OCI-LY7 (cell line): ENCODE data around the gene FOXJ3.

Experiments
- CTCF ChIP-seq: fragments of 200-600 bp; sonication (generic); conservative IDR thresholded peaks from 2 replicates; pipeline ENCODE4 v1.5.1; 2014; ENCODE audit warnings: mild to moderate bottlenecking, antibody characterized with exemption, low read length, moderate library complexity, mixed read lengths
- EZH2phosphoT487 ChIP-seq: fragments of 200-600 bp; sonication (generic); IDR thresholded peaks from 2 replicates; pipeline ENCODE4 v1.6.1; 2018; ENCODE audit warnings: low read depth, borderline replicate concordance, mild to moderate bottlenecking, mixed run types, antibody characterized with exemption, low read length, moderate library complexity, mixed read lengths

- TF ChIP-seq EZH2phosphoT487: no peak
- no peak for TF ChIP-seq CTCF
These were observed 166.7 kb downstream of the FOXJ3 start for GRCh38 chr1:42168391-42168670.
